Endothelial cell of umbilical vein (primary cell): ENCODE data around the gene INHBB. TPM values are rescaled to one million over a fixed set of nuclear protein-coding genes. Genes with fewer than 3 reads are reported as not detected.

Source experiments
- BruUV-seq: library from RNA; stranded (reverse); fragments of 400-500 nt; replicated peaks from 2 replicates; lab custom pipeline; 2021; lab: Mats Ljungman, UMichigan
- CTCF ChIA-PET: fragments of 300-600, 350-600 bp; sonication (Branson Sonifier 250); formaldehyde crosslinking; loops from one replicate; lab custom pipeline; 2021; ENCODE audit warnings: antibody characterized with exemption, inconsistent platforms; lab: Charles Lee
- POLR2A ChIA-PET: fragments of 300-600, 350-600 bp; sonication (Branson Sonifier 250); formaldehyde crosslinking; loops from one replicate; lab custom pipeline; 2021; ENCODE audit warnings: antibody characterized with exemption, inconsistent platforms; lab: Charles Lee
- DNase-seq: peaks from one replicate; pipeline ENCODE4 v3.0.0-alpha.2; 2011; ENCODE audit warnings: low read depth, low spot score
- FAIRE-seq: peaks from 2 replicates; lab custom pipeline; 2011; peaks lifted over from hg19 to GRCh38; lab: Jason Lieb, UNC
- H2AFZ ChIP-seq: 2 replicates; pipeline ENCODE4 v1.6.0; 2012; ENCODE audit warnings: low read depth, low read length, control low read depth, inconsistent platforms
- H3K27ac ChIP-seq: 2 replicates; pipeline ENCODE4 v1.5.1; 2011; ENCODE audit warnings: low read depth, mild to moderate bottlenecking, control low read depth, low read length, moderate library complexity; ENCODE audit not compliant: insufficient read depth
- H3K27me3 ChIP-seq, 2 experiments: 2 replicates each; pipeline versions ENCODE4 v1.6.0 to v1.6.1; 2011; ENCODE audit warnings: low read length in 2 of 2, mixed read lengths in 1 of 2; ENCODE audit not compliant: control insufficient read depth in 2 of 2, insufficient read depth in 2 of 2
- H3K36me3 ChIP-seq, 2 experiments: 2 replicates in 1 of 2; 3 replicates in 1 of 2; pipeline ENCODE4 v1.5.1; 2011; ENCODE audit warnings: low read length in 2 of 2, mild to moderate bottlenecking in 1 of 2, moderate library complexity in 1 of 2; ENCODE audit not compliant: control insufficient read depth in 2 of 2, insufficient read depth in 2 of 2; ENCODE audit errors: extremely low read depth in 1 of 2
- H3K4me1 ChIP-seq: 3 replicates; pipeline ENCODE4 v1.5.1; 2011; ENCODE audit warnings: mild to moderate bottlenecking, low read length; ENCODE audit not compliant: control insufficient read depth, insufficient read depth; ENCODE audit errors: extremely low read depth
- H3K4me2 ChIP-seq: 2 replicates; pipeline ENCODE4 v1.6.1; 2011; ENCODE audit warnings: low read length, control low read depth, mixed read lengths; ENCODE audit not compliant: insufficient read depth
- H3K4me3 ChIP-seq, 3 experiments: fragments of 200-600 bp in 1 of 3; sonication (generic), shearing (Covaris generic) in 1 of 3; replicated peaks in 1 of 3; 2 replicates each; pipeline ENCODE4 v1.5.1; 2011 to 2016; ENCODE audit warnings: control low read depth in 3 of 3, low read length in 3 of 3, mild to moderate bottlenecking in 2 of 3, inconsistent platforms in 1 of 3, low read depth in 1 of 3, moderate library complexity in 1 of 3; ENCODE audit not compliant: insufficient read depth in 1 of 3
- H3K79me2 ChIP-seq: 2 replicates; pipeline ENCODE4 v1.6.0; 2012; ENCODE audit warnings: low read length, inconsistent platforms; ENCODE audit not compliant: control insufficient read depth, insufficient read depth
- H3K9ac ChIP-seq: replicated peaks from 2 replicates; pipeline ENCODE3; 2011; ENCODE audit warnings: low read length, control low read depth; ENCODE audit not compliant: insufficient read depth; ENCODE audit errors: extremely low read depth
- H3K9me1 ChIP-seq: replicated peaks from 3 replicates; pipeline ENCODE4 v1.6.0; 2011; ENCODE audit warnings: mild to moderate bottlenecking, low read length; ENCODE audit not compliant: control insufficient read depth, insufficient read depth; ENCODE audit errors: extremely low read depth
- H3K9me3 ChIP-seq: replicated peaks from 2 replicates; pipeline ENCODE4 v1.5.1; 2012; ENCODE audit warnings: low read length, inconsistent platforms; ENCODE audit not compliant: control insufficient read depth, insufficient read depth
- H4K20me1 ChIP-seq: replicated peaks from 2 replicates; pipeline ENCODE3; 2011; ENCODE audit warnings: mild to moderate bottlenecking, low read length; ENCODE audit not compliant: control insufficient read depth, insufficient read depth; ENCODE audit errors: extremely low read depth
- CTCF ChIP-seq, 2 donors: IDR thresholded peaks; 1 replicate in 1 of 2; 2 replicates in 1 of 2; pipeline ENCODE4 v1.5.1; 2011; ENCODE audit warnings: low read length in 2 of 2, mild to moderate bottlenecking in 2 of 2, moderate library complexity in 2 of 2, control low read depth in 1 of 2, inconsistent platforms in 1 of 2, low read depth in 1 of 2; ENCODE audit not compliant: insufficient read depth in 1 of 2; ENCODE audit errors: extremely low read depth in 1 of 2
- EZH2 ChIP-seq: IDR thresholded peaks from 2 replicates; pipeline ENCODE4 v1.6.1; 2012; ENCODE audit warnings: borderline replicate concordance, low read depth, mild to moderate bottlenecking, moderate library complexity, low read length, inconsistent platforms; ENCODE audit not compliant: severe bottlenecking
- FOS ChIP-seq: IDR thresholded peaks from 2 replicates; pipeline ENCODE4 v1.6.1; 2011; ENCODE audit warnings: mild to moderate bottlenecking, low read length, moderate library complexity, borderline replicate concordance; ENCODE audit not compliant: insufficient read depth
- GATA2 ChIP-seq: IDR thresholded peaks from 2 replicates; pipeline ENCODE4 v1.7.0; 2011; ENCODE audit warnings: low read depth, mild to moderate bottlenecking, moderate library complexity, mixed read lengths, low read length; ENCODE audit not compliant: insufficient read length, insufficient read depth
- JUN ChIP-seq: IDR thresholded peaks from 2 replicates; pipeline ENCODE4 v1.6.1; 2011; ENCODE audit warnings: borderline replicate concordance, low read depth; ENCODE audit not compliant: insufficient read length, insufficient read depth
- MAX ChIP-seq: IDR thresholded peaks from 2 replicates; pipeline ENCODE4 v1.6.1; 2011; ENCODE audit not compliant: insufficient read depth, insufficient read length
- MYC ChIP-seq: IDR thresholded peaks from one replicate; pipeline ENCODE4 v1.6.1; 2011; ENCODE audit warnings: mild to moderate bottlenecking, low read depth, low read length
- POLR2A ChIP-seq: IDR thresholded peaks from 2 replicates; pipeline ENCODE4 v1.6.1; 2012; ENCODE audit warnings: low read depth, mild to moderate bottlenecking, control low read depth, low read length
- POLR2AphosphoS5 ChIP-seq: IDR thresholded peaks from 2 replicates; pipeline ENCODE4 v1.6.1; 2012; ENCODE audit warnings: low read depth, mild to moderate bottlenecking, control low read depth, low read length, moderate library complexity; ENCODE audit not compliant: insufficient read depth
- dilution Hi-C: fragments of 300-500 bp; cut with MboI; formaldehyde crosslinking; loops from one replicate; pipeline ENCODE4 v1.15.0; 2019; ENCODE audit warnings: low sequenced_read_pairs; ENCODE audit not compliant: extremely low pct_ligation_motif_present
- intact Hi-C: fragments of 100-400 bp; cut with micrococcal nuclease; formaldehyde crosslinking; loops from one replicate; pipeline ENCODE4 v1.10.0; 2022
- polyA plus RNA-seq, 4 experiments: library from polyadenylated mRNA; depleted of rRNA in 3 of 4; stranded (reverse) in 3 of 4; unstranded in 1 of 4; fragments of >200 nt; gene quantifications; 2 replicates each; pipeline versions ENCODE4 v1.2.1 to v1.2.3, GENCODE V29; 2011 to 2012; ENCODE audit warnings: missing spikeins in 1 of 4
- total RNA-seq: library from RNA; stranded (reverse); gene quantifications from 2 replicates; pipeline ENCODE4 v1.2.3, GENCODE V29; 2021

INHBB gene
- total and polyA plus RNA-seq, 2 donors (not counting 3 experiments of a cell fraction or from before 2014, with no cell fraction given) = 0.11 to 1.8 TPM

- TF ChIP-seq CTCF (IDR thresholded peaks at IDR 0.05; ENCODE audit: extremely low read depth in 1 of 2, insufficient read depth in 1 of 2, low read depth in 1 of 2, low read length in 2 of 2) = no peak
- no peak for TF ChIP-seq POLR2AphosphoS5
- TF ChIP-seq EZH2 = no peak
- TF ChIP-seq FOS = no peak
- TF ChIP-seq POLR2A = no peak
- TF ChIP-seq GATA2 = no peak
- TF ChIP-seq JUN = no peak
- no peak for TF ChIP-seq MAX
- no peak for TF ChIP-seq MYC
- dilution Hi-C loops = no loop called here
- CTCF ChIA-PET = no interaction called here
- Histone ChIP-seq H3K27ac (no peak overlapping the region), H2AFZ (no peak overlapping the region), H3K79me2 (no peaks in the 10 kb centered on the region), H3K9me3 (no peaks in the 10 kb centered on the region), H3K9ac (no peak overlapping the region), H3K27me3 (no peaks in the 10 kb centered on the region), H3K4me2 (no peak overlapping the region), H3K4me1 (peaks cover 8% of the 10 kb centered on the region), H4K20me1 (no peaks in the 10 kb centered on the region), H3K36me3 (no peaks in the 10 kb centered on the region), H3K9me1 (no peaks in the 10 kb centered on the region), H3K4me3 (no peak overlapping the region)
- POLR2A ChIA-PET = no interaction called here
- intact Hi-C loops = no loop called here
- no TSS peak for BruUV-seq
- FAIRE-seq (no peak), DNase-seq (no peak)
These were observed 23.3 kb downstream of the INHBB start for GRCh38 chr2:120369250-120369649.
